GM19468 (cell line): ENCODE data around the gene OR4D5.

Source experiments
- ATAC-seq: cut with Tn5 transposase; IDR thresholded peaks from one replicate; pipeline ENCODE4 v1.9.1; 2021; ENCODE audit warnings: mild to moderate bottlenecking, moderate library complexity, moderate number of reproducible peaks; ENCODE audit not compliant: unreplicated experiment; ENCODE audit errors: extremely low read depth

Gene OR4D5

DNA sequence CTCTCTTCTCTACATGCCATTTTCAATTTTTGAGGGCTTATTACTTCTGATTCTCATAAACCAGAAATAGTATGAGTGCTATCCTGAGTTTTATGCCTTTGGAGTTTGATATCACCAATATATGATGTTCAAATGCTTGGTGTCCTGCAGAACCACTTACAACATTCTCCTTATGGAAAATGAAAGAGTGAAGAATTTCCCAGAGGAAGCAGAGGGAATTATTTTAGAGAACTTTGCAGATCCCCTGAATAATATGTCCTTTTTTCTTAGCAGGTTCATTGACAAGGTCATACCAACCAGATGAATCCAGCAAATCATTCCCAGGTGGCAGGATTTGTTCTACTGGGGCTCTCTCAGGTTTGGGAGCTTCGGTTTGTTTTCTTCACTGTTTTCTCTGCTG lies at the start of gene OR4D5:
Gene OR4D5 (plus strand): TSS at position 301 of the 400 bp plus-strand sequence. CDS start 0 bp downstream, at position 301.
- no peak for ATAC-seq

DNA sequence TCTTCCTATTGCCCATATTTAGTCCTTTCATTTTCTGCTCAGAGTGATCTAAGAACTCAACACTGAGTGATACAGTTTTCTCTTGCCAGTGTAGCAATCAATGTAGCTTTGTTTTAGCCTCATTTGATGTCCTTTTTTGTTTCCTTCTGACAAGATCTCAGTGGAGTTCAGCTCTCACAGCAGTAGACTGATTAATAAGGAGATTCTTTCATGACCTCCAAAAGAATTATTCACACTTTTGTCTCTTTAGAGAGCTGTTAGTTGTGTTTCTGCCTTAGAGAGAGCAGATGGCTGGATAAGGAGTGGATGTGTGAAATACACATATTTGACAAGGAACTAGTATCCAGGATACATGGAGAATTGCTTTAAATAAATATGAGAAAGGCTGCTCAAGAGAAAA lies 47.4 kb upstream of the OR4D5 start:
- ATAC-seq: no peak

DNA sequence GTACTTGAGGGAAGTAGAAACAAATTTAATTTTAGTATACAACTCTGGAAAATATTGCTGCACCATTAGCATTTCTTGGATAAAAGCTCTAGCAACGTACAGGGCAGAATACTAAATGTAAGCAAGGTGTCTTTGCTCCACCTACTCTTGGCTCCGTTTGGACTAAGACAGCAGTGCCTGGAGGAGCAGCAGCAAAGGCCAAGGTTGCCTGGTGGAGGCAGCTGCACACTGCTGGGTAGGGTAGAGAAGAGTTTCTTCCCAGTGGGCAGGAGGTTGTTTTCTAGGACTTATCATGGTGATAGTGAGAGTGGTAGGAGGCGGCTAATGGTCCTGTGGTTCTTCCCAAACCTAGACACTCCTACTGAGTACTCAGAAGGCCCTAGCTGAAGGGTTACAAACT lies 39.6 kb upstream of the OR4D5 start:
- no peak for ATAC-seq

DNA sequence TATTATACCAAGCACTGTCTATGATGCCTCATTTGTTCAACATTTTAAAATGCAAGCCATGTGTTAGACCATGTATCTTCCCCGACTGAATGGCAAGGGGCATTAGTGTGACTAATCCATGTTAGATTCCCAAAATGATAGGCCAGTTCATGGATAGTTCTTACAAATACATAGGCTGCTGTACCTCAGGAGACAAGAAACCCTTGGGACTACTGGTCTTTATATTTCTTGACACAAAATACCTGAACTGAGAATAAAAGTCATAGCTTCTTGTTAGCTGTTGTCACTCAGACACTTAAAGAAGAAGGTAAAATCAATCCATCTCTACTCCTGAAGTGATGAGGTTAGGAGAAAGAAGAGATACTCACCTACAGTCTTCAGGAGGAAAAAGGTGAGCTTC lies 37.5 kb upstream of the OR4D5 start, which contains the start of gene OR8D4:
Gene OR8D4 (plus strand): TSS at position 301 of the 400 bp plus-strand sequence. CDS start 4,265 bp downstream, outside the sequence.
- ATAC-seq: no peak

DNA sequence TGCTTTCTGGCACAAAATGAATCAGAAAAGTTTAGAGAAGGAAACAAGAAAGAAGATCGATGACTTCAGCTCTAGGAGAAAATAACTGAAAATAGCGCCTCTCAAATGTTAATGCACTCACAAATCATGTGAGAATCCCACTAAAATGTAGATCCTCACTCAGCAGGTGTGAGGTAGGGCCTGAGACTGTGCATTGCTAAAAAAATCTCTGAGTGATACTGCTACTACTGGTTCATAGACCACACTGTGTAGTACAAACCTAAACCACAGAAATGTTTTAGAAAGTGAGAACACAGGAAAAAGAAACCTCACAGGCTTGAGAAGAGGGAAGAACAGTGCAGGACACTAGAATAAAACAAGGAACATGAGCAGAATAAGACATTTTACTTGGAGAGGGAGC lies 35.5 kb upstream of the OR4D5 start:
- peak; percentile 32 for ATAC-seq

DNA sequence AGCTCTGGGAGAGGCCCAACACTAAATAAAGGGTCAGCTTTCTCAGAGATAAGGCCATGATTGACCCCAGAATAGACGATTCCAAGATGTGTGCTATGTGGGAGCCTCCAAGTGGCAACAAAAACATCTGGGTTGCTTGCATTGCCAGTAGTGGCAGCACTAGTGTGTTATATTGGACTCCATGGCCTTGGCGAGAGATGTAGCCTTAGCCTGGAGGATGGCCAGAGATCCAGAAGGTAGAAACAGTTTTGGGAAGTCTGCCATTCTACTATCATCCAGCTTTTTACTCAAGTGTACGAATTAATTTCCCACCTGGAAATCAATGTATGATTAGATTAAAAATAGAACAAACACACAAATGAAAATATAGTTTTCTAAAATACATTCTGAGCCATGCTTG lies 34.5 kb upstream of the OR4D5 start:
- no peak for ATAC-seq

DNA sequence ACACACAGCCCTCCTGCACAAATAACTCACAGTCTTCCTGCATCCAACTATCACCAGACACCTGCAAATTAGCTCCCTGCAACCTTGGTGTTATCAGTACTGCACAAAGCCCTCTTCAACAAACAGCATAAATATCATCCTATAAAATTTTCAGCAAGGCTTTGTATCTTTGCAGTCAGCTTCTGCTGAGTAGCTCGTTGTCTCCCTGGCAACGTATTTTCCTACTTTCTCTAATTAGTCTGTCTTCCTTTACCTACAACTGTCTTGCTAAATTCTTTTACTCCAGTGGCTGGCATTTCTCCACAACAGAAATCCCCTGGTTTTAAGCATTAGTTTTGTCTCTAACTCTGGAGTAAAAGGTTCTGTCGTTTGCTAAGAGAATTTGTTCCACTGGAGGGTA lies 33.6 kb upstream of the OR4D5 start:
- ATAC-seq: no peak

DNA sequence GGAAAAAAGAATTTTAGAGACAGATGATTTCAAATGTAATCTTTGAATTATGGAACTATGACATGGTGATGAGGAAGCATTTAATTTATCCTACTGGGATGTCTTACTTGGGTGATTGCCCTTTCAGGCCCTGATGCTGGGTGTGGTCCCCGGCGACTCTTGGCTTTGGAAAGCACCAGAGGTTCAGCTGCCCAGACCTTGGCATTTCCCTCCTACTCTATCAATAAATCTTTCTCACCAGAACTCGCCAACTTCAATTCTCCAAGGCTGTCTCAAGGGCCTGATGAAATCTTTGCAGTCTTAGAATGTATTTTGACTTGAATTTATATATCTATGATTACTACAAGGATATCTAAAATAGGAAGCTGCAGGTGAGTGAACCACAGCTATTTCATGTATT lies 18.5 kb upstream of the OR4D5 start:
- no peak for ATAC-seq

DNA sequence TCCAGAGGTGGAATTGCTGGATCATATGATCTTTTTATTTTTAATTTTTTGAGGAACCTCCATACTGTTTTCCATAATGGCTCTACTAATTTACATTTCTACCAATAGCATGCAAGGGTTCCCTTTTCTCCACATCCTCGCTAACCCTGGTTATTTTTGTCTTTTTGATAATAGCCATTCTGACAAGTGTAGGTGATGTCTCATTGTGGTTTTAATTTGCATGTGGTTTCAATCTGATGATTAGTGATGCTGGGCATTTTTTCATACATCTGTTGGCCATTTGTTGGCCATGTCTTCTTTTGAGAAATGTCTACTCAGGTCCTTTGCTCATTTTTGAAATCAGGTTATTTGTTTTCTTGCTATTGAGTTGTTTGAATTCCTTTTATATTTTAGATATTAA lies 15.4 kb upstream of the OR4D5 start:
- no peak for ATAC-seq

DNA sequence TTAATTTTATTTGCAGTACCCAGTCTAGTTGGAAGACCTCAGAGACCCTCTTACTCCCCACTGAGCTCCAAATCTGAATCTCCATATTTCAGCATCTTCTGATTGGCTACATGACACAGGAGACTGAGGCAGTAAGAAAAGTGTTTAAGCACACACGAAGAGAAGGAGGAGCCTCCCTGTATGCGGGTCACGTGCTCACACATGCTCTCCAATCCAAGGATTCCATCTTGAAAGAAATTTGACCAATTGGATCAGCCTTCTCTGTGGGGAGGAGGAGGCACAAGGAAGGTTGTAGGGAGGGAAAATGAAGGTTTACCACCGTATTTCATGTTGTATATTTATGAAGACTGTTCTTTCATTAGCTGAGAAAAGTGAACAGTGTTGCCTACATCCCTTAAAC lies 3.0 kb downstream of the OR4D5 start:
- ATAC-seq: no peak

DNA sequence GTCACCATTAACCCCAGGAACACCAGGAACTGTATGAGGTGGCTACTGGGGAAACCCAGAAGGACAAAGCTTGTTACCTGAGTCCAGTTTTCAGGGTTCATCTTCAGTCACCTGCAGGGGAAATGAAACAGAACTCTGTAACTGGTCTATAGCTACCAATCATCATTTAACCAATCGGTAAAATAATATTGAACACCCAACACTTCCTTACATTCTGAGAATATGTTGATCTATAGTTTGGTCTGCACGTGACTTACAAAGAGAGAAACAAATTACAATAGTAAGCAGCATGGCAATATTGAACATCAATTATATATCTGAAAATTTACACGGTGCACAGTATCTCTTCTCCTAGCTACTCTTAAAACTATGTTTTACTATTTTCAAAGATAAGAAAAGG lies 4.3 kb downstream of the OR4D5 start, which contains the start of gene OR6T1:
Gene OR6T1 (minus strand): TSS at position 101 of the 400 bp plus-strand sequence. CDS start 0 bp downstream, at position 101.
- ATAC-seq: no peak

DNA sequence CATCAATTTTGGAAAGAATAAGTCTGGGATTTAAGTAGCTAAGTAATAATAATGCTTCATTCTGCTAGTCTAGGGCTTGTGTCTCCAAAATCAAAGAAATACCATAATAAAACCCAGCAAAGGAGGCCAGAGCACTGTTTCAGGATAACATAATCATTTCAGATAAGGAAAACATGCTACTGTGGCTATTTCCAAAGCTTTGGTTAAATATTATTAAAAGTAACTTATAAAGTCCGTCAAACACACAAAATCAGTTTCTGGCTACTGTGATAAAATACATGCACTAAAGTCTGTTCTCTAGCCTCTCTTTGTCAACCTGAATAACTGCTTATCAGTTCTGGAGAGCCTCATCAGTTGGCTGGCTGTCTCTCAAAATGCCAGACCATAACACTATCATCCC lies 5.7 kb downstream of the OR4D5 start:
- no peak for ATAC-seq

DNA sequence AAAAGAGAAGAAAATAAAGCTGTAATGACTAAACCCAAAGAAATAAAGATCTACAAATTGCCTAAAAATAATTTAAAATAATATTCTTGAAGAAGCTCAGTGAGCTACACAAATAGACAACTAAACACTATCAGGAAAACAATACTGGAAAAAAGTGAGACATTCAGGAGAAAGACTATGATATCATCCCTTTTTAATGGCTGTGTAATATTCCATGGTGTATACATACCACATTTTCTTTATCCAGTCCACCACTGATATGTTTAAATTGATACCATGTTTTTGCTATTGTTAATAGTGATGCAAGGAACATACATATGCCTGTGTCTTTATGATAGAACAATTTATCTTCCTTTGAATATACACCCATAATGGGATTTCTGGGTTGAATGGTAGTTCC lies 17.3 kb downstream of the OR4D5 start:
- no peak for ATAC-seq

DNA sequence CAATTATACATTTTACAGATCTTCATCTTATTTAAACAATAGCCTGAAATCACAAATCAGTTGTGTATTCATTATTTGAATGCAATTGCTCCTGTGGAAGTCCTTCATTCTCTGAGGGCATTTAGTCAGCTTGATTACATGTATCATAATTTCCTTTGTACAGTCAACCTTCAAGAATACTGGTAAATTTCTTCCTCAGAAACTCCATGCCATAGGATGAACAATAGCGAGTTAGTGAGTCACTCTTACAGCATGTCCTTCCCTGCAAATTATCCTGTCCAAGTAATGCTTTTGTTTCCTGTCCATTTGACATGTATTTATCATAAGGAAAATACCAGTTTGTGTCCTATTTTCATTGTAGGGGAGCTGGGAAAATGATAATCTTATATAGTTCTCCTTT lies 34.4 kb downstream of the OR4D5 start:
- ATAC-seq: no peak

DNA sequence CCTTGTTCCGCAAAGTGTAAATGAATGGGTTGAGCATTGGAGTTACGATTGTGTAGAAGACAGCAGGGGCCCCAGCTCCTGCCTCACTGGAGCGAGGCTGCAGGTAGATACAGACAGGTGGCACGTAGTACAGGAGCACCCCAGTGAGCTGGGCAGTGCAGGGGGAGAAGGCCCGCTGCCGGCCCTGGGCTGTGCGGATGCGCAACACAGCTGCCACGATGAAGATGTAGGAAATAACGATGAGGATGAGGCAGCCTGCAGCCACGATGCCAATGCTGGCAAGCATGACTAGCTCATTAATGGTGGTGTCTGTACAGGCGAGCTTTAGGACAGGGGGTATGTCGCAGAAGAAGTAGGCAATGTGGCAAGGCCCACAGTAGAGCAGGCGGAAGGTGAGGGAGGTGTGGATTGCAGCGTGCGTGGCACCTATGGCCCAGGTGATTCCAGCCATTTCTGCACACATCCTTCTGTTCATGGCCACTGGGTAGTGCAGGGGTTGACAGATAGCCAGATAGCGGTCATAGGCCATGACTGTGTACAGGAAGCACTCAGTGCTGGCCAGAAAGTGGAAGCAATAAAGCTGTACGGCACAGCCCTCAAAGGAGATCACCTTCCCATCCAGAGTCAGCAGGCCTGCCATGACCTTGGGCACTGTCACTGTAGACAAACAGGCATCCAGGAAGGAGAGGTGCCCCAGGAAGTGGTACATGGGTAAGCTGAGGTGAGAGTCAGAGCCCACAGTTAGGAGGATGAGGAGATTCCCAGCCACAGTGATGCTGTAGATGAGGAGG lies 37.5 kb downstream of the OR4D5 start:
- ATAC-seq: no peak

DNA sequence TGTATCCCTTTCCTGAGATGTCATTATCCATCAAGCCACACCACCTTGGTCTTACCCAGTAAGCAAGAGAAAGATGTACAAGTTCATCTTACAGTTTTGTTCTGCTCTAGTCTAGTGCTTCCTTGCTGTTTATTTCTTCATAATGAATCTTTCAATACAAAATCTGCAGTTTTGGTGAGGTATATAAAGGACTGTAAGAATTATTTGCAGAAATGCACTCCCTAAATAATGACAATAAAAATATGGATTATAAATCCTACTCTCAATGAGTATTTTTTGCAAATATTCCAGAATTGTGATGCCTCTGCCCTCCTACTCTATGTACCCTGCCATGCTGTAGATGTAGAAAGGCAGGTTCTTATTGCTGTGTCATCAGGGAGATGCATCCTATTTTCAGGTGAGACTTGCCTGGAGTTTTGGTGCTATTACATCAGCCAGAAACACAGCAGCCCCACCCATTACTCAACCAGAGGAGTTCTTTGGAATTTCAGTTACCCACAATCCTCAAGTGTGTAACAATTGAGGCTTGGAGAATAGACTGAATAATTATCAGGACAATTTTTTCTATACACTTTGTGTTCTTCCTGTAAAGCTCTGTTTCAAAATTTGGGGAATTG lies 38.4 kb downstream of the OR4D5 start, which contains the start of gene OR10S1:
Gene OR10S1 (minus strand): TSS at position 51 of the 617 bp plus-strand sequence. CDS start 117 bp downstream, outside the sequence.
- no peak for ATAC-seq

DNA sequence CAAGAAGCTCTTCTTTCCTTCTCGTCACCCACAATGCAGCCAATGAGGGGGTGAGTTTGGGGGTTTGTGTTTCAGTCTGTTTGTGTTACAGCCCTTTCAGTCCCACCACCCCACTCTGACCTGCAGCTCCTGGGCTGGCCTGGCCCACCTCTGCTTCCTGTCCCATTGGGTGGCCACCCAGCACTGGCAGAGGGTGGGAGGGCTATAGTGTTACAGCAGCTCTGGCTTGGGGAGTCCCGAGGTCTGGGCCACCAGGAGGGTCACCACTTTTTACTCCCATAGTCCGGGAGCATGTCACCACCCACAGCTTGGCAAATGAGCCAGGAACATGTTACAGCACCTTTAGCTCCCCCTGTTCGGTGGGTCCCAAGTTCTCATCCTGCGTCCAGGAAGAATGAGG lies 39.9 kb downstream of the OR4D5 start:
- no peak for ATAC-seq
